Prostate gland (tissue), 2 donors: ENCODE results near the gene EXTL1. TPM values are rescaled to one million over a fixed set of nuclear protein-coding genes. Genes with fewer than 3 reads are reported as not detected.

Experiments
- DNase-seq: peaks from one replicate; pipeline ENCODE4 v3.0.0-alpha.2; 2019; ENCODE audit warnings: low spot score
- H3K27ac ChIP-seq, 2 donors: fragments of 200-600 bp; sonication (generic); 2 replicates each; pipeline ENCODE4 v1.5.1; 2017 to 2019
- H3K27me3 ChIP-seq: fragments of 200-600 bp; sonication (generic); replicated peaks from 2 replicates; pipeline ENCODE4 v1.5.1; 2019; ENCODE audit not compliant: insufficient read depth
- H3K36me3 ChIP-seq, 2 donors: fragments of 200-600 bp; sonication (generic); 1 replicate in 1 of 2; 2 replicates in 1 of 2; pipeline versions ENCODE4 v1.5.1 to v1.8.1; 2017 to 2019
- H3K4me1 ChIP-seq: fragments of 200-600 bp; sonication (generic); replicated peaks from 2 replicates; pipeline ENCODE4 v1.5.1; 2019
- H3K4me3 ChIP-seq, 2 donors: fragments of 200-600 bp; sonication (generic); 2 replicates each; pipeline ENCODE4 v1.5.1; 2017 to 2019
- H3K9me3 ChIP-seq: fragments of 200-600 bp; sonication (generic); 2 replicates; pipeline ENCODE4 v1.5.1; 2017
- CTCF ChIP-seq, 4 experiments: fragments of 200-600 bp in 2 of 4; fragments of 450-650 bp in 2 of 4; sonication (generic) in 2 of 4; IDR thresholded peaks; 1 replicate in 3 of 4; 2 replicates in 1 of 4; pipeline ENCODE4 v1.5.1; 2016 to 2019; ENCODE audit warnings: antibody characterized with exemption in 4 of 4, mild to moderate bottlenecking in 2 of 4, moderate library complexity in 2 of 4
- POLR2A ChIP-seq: fragments of 450-650 bp; IDR thresholded peaks from one replicate; pipeline ENCODE4 v1.6.1; 2016; ENCODE audit warnings: antibody characterized with exemption, mild to moderate bottlenecking
- POLR2AphosphoS5 ChIP-seq: sonication (generic); formaldehyde crosslinking; IDR thresholded peaks from one replicate; pipeline ENCODE4 v1.6.1; 2017; ENCODE audit warnings: antibody characterized with exemption
- WGBS: methylation state at CpG from one replicate; pipeline ENCODE4 v1.1.5; 2018; 5-methylcytosine and 5-hydroxymethylcytosine counted together
- intact Hi-C: fragments of 100-400 bp; cut with DNase I; formaldehyde crosslinking; loops from one replicate; pipeline ENCODE4 v1.14.2; 2022
- total RNA-seq, 2 donors: library from RNA; depleted of rRNA; stranded (reverse); fragments of >200 nt; gene quantifications; one replicate each; pipeline ENCODE4 v1.1.0, GENCODE V29; 2016

EXTL1 gene
- total RNA-seq, 2 donors from 2014 or later = 3.2 TPM; not detected in 1

GRCh38 chr1:26003756-26004155 is 17.8 kb upstream of the EXTL1 start:
- H3K9me3 ChIP-seq = no peaks in the 10 kb centered on the region
- TF ChIP-seq POLR2AphosphoS5 (no peak), POLR2A (no peak), CTCF (IDR thresholded peaks at IDR 0.05) (no peak)
- no peak for DNase-seq
- no peaks in the 10 kb centered on the region for H3K36me3 ChIP-seq
- intact Hi-C loops = no loop called here
- no peak overlapping the region for H3K4me3 ChIP-seq
- no peak overlapping the region for H3K27ac ChIP-seq
- H3K4me1 ChIP-seq = no peaks in the 10 kb centered on the region
- WGBS = 83% methylated on average over 2 of the region's 2 CpGs
- H3K27me3 ChIP-seq = no peaks in the 10 kb centered on the region

GRCh38 chr1:26005434-26006105 is 16.0 kb upstream of the EXTL1 start:
- WGBS = 47% methylated on average over 4 of the region's 4 CpGs
- Histone ChIP-seq H3K4me1 (no peaks in the 10 kb centered on the region), H3K36me3 (no peaks in the 10 kb centered on the region), H3K4me3 (no peak overlapping the region), H3K9me3 (no peaks in the 10 kb centered on the region), H3K27me3 (no peaks in the 10 kb centered on the region), H3K27ac (no peak overlapping the region)
- TF ChIP-seq CTCF (IDR thresholded peaks at IDR 0.05) (no peak), POLR2AphosphoS5 (no peak), POLR2A (no peak)
- DNase-seq = no peak
- intact Hi-C loops = no loop called here

DNA sequence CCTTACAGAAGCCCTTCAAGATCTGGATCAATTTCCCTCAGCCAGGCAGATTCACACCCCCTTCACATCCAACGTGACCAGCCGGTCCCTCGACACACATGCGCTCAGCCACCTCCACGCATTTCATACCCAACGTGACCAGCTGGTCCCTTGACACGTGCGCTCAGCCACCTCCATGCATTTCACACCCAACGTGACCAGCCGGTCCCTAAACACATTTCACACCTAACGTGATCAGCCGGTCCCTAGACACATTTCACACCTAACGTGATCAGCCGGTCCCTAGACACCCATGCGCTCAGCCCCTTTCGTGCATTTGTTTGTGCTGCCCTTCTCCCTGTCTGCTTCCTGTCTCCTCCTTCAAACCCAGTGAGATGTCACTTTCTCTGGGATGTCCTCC is 14.9 kb upstream of the EXTL1 start:
- no peak for DNase-seq
- TF ChIP-seq POLR2AphosphoS5 (no peak), POLR2A (no peak), CTCF (IDR thresholded peaks at IDR 0.05) (no peak)
- intact Hi-C loops = no loop called here

GRCh38 chr1:26009796-26010447 is 11.7 kb upstream of the EXTL1 start:
- H3K4me1 ChIP-seq = no peaks in the 10 kb centered on the region
- TF ChIP-seq POLR2A = no peak
- no peak for TF ChIP-seq CTCF (IDR thresholded peaks at IDR 0.05)
- TF ChIP-seq POLR2AphosphoS5 = no peak
- H3K4me3 ChIP-seq = no peak overlapping the region
- no peaks in the 10 kb centered on the region for H3K36me3 ChIP-seq
- 55% methylated on average over 6 of the region's 6 CpGs for WGBS
- no peak overlapping the region for H3K27ac ChIP-seq
- H3K27me3 ChIP-seq = no peaks in the 10 kb centered on the region
- no peaks in the 10 kb centered on the region for H3K9me3 ChIP-seq
- no peak for DNase-seq
- intact Hi-C loops = no loop called here

More for the DNA sequence above, 14.9 kb upstream of the EXTL1 start:
- Histone ChIP-seq H3K27me3 (no peaks in the 10 kb centered on the region), H3K4me3 (no peak overlapping the region), H3K27ac (no peak overlapping the region), H3K36me3 (no peaks in the 10 kb centered on the region), H3K9me3 (no peaks in the 10 kb centered on the region), H3K4me1 (no peaks in the 10 kb centered on the region)
- WGBS = 94% methylated on average over 16 of the region's 16 CpGs

DNA sequence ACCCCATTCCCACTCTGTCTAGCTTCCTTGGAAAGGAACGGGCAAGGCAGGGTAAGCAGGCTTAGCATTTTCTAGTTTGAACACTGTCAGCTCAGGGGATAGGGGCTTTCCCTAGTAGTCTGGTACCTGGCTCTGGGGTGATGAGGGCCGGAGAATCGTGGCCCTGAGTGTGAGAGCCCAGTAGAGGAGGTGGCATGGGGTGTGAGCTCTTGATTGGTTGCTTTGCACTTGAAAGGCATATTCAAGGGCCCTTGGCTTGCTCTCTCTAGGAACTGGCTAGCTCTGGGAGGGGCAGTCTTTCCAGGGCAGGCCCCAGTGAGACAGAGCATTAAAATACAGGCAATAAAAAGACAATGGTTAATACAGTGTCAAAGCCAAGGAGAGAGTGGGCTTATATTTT is 10.8 kb upstream of the EXTL1 start:
- DNase-seq = no peak
- WGBS = 53% methylated on average over 3 of the region's 3 CpGs
- intact Hi-C loops = no loop called here
- TF ChIP-seq POLR2AphosphoS5 (no peak), POLR2A (no peak), CTCF (IDR thresholded peaks at IDR 0.05) (no peak)
- no peaks in the 10 kb centered on the region for H3K27me3 ChIP-seq
- no peak overlapping the region for H3K27ac ChIP-seq
- H3K4me1 ChIP-seq = no peaks in the 10 kb centered on the region
- no peak overlapping the region for H3K4me3 ChIP-seq
- no peaks in the 10 kb centered on the region for H3K9me3 ChIP-seq
- no peaks in the 10 kb centered on the region for H3K36me3 ChIP-seq
